Kidney (tissue), 14 donors: Measurements from ENCODE around the gene TRIM63. TPM values are rescaled to one million over a fixed set of nuclear protein-coding genes. Genes with fewer than 3 reads are reported as not detected.
A peak's percentile ranks its signal among the peaks of the same experiment; 100 is the strongest.

Experiments
- DNase-seq, 5 donors: peaks; one replicate each; pipeline ENCODE4 v3.0.0-alpha.2; 2013 to 2020
- FAIRE-seq: peaks from 2 replicates; lab custom pipeline; 2012; peaks lifted over from hg19 to GRCh38; lab: Jason Lieb, UNC
- H3K27ac ChIP-seq, 2 donors: one replicate each; pipeline ENCODE4 v1.7.0; 2013; ENCODE audit warnings: low read depth in 2 of 2, low read length in 2 of 2, inconsistent platforms in 1 of 2
- H3K27me3 ChIP-seq: one replicate; pipeline ENCODE4 v1.7.1; 2013; ENCODE audit warnings: low read length, inconsistent platforms; ENCODE audit not compliant: control insufficient read depth, insufficient read depth
- H3K36me3 ChIP-seq, 3 donors: one replicate each; pipeline versions ENCODE4 v1.7.0 to v1.7.1; 2013; ENCODE audit warnings: low read length in 3 of 3, control low read depth in 1 of 3, inconsistent platforms in 1 of 3; ENCODE audit not compliant: insufficient read depth in 3 of 3, control insufficient read depth in 2 of 3
- H3K4me1 ChIP-seq, 3 donors: one replicate each; pipeline versions ENCODE4 v1.7.0 to v1.7.1; 2013; ENCODE audit warnings: low read length in 3 of 3, inconsistent platforms in 1 of 3, low read depth in 1 of 3; ENCODE audit not compliant: control insufficient read depth in 2 of 3, insufficient read depth in 2 of 3
- H3K4me3 ChIP-seq, 3 donors: one replicate each; pipeline versions ENCODE4 v1.7.0 to v1.8.1; 2013; ENCODE audit warnings: low read length in 3 of 3, control low read depth in 1 of 3, inconsistent platforms in 1 of 3
- H3K9ac ChIP-seq, 3 donors: one replicate each; pipeline versions ENCODE4 v1.7.0 to v1.7.1; 2013; ENCODE audit warnings: low read length in 3 of 3, control low read depth in 1 of 3, inconsistent platforms in 1 of 3
- H3K9me3 ChIP-seq, 3 donors: one replicate each; pipeline versions ENCODE4 v1.7.0 to v1.7.1; 2013; ENCODE audit warnings: low read length in 3 of 3, control low read depth in 1 of 3, inconsistent platforms in 1 of 3; ENCODE audit not compliant: control insufficient read depth in 2 of 3, insufficient read depth in 1 of 3
- intact Hi-C: fragments of 100-400 bp; cut with DNase I; formaldehyde crosslinking; loops from one replicate; pipeline ENCODE4 v1.11.1; 2022
- polyA plus RNA-seq: library from polyadenylated mRNA; stranded (reverse); fragments of 350-450 nt; fragmentation: Illumina TruSeq; extraction: RNeasy Lipid Tissue Mini Kit (QIAGEN cat#74804); gene quantifications from one replicate; pipeline ENCODE4 v1.2.3, GENCODE V29; 2014; ENCODE audit warnings: low read depth, low replicate concordance; ENCODE audit not compliant: insufficient read depth
- total RNA-seq: library from RNA; stranded (reverse); fragmentation: NEBNext Ultra II Directional; extraction: Animal tissue kit (Norgen Biotek cat#: 25700); gene quantifications from one replicate; pipeline ENCODE4 v1.2.1, GENCODE V29; 2021
- TF ChIP-seq, protein P1 (sequence below): IDR thresholded peaks from 3 replicates; pipeline ENCODE4 v1.5.1; 2012; ENCODE audit warnings: mild to moderate bottlenecking, moderate library complexity, borderline replicate concordance; ENCODE audit not compliant: insufficient read depth; ENCODE audit errors: extremely low read depth
- donor health status: control.
- donor health status: control.
- donor health status: control.
- donor health status: control.
- donor health status: control.
- donor health status: DM: yes; HTN: yes; CAD: no.
- donor health status: Normal renal cell carcinoma (clear cell type).

Gene TRIM63
- total and polyA plus RNA-seq, 2 donors from 2014 or later, result 0.82 to 3.3 TPM

DNA sequence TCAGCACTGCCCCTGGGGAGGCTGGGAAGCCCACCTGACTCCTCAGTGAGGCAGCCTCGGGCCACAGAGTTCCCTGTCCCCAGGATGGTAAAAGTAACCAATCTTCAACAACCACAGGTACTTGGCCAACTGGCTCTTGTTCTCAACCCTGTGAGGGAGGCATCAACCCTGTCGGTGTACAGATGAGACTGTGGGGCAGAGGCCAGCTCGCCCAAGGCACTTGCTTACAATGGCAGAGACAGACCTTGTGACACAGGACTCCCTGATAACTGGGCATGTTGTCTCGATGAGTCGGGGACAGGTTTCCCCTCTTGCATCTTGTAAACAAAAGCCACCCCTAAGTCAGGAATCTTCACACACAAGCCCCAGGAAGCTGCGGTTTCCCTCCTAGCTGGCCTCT is 29.5 kb downstream of the TRIM63 start:
- Histone ChIP-seq H3K27ac (no peak overlapping the region), H3K9me3 (no peaks in the 10 kb centered on the region), H3K36me3 (peaks cover 0 to 2% (median 0%) of the 10 kb centered on the region in 3 donors), H3K27me3 (no peaks in the 10 kb centered on the region), H3K4me3 (no peak overlapping the region), H3K4me1 (peaks cover 0 to 9% (median 7%) of the 10 kb centered on the region in 3 donors), H3K9ac (no peak overlapping the region)
- no peak for DNase-seq
- TF ChIP-seq, protein P1, sequence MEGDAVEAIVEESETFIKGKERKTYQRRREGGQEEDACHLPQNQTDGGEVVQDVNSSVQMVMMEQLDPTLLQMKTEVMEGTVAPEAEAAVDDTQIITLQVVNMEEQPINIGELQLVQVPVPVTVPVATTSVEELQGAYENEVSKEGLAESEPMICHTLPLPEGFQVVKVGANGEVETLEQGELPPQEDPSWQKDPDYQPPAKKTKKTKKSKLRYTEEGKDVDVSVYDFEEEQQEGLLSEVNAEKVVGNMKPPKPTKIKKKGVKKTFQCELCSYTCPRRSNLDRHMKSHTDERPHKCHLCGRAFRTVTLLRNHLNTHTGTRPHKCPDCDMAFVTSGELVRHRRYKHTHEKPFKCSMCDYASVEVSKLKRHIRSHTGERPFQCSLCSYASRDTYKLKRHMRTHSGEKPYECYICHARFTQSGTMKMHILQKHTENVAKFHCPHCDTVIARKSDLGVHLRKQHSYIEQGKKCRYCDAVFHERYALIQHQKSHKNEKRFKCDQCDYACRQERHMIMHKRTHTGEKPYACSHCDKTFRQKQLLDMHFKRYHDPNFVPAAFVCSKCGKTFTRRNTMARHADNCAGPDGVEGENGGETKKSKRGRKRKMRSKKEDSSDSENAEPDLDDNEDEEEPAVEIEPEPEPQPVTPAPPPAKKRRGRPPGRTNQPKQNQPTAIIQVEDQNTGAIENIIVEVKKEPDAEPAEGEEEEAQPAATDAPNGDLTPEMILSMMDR, result no peak
- no peak for FAIRE-seq
- intact Hi-C loops, result no loop called here

DNA sequence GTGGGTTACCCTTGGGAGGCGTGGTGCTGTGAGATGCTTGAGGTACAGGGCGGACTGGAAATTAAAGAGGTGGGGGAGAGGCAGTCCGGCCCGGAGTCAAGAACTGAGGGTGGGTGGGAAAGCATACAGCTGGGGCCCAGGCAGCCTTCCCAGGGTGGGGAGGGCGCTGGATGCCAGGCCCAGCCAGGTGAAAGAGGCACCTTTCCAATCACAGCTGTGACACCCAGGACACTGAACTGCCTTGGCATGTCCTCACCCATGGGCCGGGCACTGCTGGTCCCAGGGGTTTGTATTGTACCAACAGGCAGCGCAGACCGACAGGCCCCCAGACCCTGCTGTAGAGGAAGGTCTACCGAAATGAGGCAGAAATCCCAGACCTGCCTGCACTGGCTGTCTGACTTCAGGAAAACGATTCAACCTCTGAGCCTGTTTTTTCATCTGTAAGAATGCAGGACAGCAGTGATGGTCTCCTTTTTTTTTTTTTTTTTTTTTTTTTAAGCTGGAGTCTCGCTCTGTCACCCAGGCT is 30.6 kb downstream of the TRIM63 start:
- H3K27me3 ChIP-seq, result no peaks in the 10 kb centered on the region
- no peaks in the 10 kb centered on the region for H3K9me3 ChIP-seq
- DNase-seq, result no peak
- no peak overlapping the region for H3K27ac ChIP-seq
- TF ChIP-seq, protein P1, result no peak
- H3K36me3 ChIP-seq, result no peaks in the 10 kb centered on the region
- intact Hi-C loops, result no loop called here
- no peak overlapping the region for H3K4me3 ChIP-seq
- peaks cover 0 to 9% (median 7%) of the 10 kb centered on the region in 3 donors for H3K4me1 ChIP-seq
- no peak for FAIRE-seq
- H3K9ac ChIP-seq, result no peak overlapping the region

DNA sequence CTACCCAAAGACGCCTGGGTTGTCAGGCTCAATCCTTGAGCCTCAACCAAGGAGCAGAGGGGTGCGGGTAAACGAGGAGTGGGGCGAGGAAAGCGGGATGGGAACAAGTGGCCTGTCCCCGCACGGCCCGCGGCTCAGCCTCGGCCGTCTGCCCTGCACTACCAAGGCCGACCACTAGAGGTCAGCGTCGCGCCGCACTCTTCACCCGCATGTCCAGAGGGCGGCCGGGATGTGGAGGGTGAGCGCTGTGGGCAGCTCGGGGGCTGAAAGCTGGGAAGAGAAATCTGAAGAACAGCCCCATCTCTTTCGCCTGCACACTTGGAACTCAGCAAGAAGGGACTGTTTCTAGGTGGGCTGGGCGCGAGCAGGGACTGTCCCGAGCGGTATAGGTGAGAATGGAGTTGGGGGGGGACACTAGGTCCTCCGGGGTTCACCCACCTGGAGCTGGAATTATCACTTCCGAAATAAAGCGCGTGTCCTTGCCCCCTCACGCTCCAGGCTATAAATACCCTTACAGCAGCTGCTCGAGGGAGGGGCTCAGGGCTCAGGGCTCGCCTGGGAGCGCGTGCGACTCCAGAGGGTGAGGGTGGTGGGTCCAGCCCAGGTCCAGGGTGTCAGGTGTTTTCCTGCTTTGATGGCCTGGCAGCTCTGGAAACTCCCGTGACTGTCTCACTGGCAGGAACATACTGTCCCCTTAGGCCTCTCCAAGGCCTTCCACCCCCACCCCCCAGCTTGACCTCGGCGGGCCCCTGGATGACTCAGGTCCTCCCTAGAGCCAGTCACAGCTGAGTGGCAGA is 31.3 kb downstream of the TRIM63 start:
- Histone ChIP-seq H3K4me1 (peaks cover 0 to 9% (median 7%) of the 10 kb centered on the region in 3 donors), H3K27ac (peak overlapping the region; percentile 83 to 86), H3K36me3 (no peaks in the 10 kb centered on the region), H3K4me3 (peak overlapping the region; percentile 71 to 89 (median 83)), H3K9ac (peak overlapping the region in 2 of 3 donors; percentile 59 to 93), H3K27me3 (no peaks in the 10 kb centered on the region), H3K9me3 (no peaks in the 10 kb centered on the region)
- no peak for FAIRE-seq
- intact Hi-C loops, result no loop called here
- TF ChIP-seq, protein P1, result peak; percentile 100
- peak; percentile 88 to 96 (median 91) for DNase-seq
